SW480 (cell line): ENCODE data around the gene OMG.
"Not testable (repeated sequence)": the region's sequence is repeated elsewhere in the genome, so short reads cannot be mapped to it uniquely, and the experiment has no call there.

ENCODE experiments used
- DNase-seq: peaks from one replicate; pipeline ENCODE4 v3.0.0-alpha.2; 2016; ENCODE audit warnings: low spot score

The OMG gene

GRCh38 chr17:31262923-31263322 is 34.1 kb downstream of the OMG start:
- DNase-seq: not testable (repeated sequence)

GRCh38 chr17:31261601-31262000 is 35.4 kb downstream of the OMG start:
- no peak for DNase-seq

DNA sequence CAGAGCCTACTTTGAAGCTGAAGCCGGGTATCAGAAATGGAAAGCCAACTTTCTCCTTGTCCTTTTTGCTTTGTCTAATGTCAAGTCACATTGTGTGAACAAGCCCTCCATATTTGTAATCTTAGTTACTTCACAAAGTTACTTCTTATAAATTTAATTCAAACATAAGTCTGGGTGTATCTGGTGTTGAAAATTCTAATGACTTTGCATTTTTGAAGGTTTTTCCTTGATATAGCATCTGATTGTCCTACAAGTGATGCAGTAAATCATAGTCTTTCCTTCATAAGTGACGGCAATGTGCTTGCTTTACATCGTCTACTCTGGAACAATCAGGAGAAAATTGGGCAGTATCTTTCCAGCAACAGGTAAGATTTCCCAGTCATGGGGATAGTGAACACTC is 36.9 kb downstream of the OMG start:
- no peak for DNase-seq

DNA sequence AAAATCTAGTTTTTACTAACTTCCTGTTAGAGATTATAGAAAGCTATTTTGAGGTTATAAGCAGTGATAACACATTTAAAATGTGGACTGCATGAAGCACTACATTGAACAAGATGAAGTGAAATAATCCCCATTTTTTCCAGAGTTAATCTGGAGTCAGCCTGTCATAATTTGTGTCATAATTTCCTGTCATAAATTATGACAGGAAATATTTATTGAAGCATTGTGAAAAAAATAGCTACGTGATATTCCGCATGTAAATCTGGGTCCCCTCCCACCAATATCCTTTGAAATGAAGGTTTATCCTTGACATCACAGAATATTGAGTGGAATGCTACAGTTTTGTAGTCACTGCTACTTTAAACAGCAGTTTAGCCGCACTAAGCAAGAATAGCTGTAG is 40.1 kb downstream of the OMG start:
- no peak for DNase-seq

DNA sequence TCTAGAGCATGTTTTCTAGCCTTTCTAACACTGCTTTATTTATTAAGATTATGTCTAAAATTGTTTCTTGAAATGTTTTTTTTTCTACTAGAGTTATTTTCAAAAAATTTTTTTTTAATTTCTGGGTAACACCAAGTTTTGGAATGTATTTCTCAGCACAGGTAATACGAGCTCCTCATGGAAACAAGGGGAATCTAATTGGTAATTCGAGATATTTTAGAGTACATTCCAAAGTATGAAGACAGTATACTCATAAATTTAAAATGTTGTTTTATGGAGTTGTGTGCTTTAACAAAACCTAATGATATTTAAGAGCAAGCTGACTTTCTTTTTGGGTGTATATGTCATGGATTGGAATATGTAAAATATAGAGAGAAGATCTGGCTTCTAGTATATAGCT is 42.4 kb downstream of the OMG start:
- DNase-seq: no peak

DNA sequence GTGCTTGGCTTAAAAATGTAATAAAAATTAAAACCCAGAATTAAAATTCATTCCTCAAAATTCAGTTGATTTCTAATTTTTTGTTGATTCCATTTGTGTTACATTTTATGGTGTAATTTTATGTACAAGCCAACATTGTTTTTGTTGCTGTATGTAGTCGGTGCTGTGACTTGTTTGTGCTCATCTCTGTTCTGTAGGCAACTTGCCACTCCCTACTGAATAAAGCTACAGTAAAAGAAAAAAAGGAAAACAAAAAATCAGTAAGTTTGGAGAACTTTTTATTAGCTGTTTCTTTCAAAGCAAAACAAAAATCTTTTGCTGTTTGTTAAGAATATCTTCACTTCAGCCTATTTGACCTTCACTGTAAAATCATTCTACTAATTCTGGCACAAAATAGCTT is 44.3 kb downstream of the OMG start:
- DNase-seq: no peak

- no peak for DNase-seq
Measured at GRCh38 chr17:31251970-31252328, 45.1 kb downstream of the OMG start.

DNA sequence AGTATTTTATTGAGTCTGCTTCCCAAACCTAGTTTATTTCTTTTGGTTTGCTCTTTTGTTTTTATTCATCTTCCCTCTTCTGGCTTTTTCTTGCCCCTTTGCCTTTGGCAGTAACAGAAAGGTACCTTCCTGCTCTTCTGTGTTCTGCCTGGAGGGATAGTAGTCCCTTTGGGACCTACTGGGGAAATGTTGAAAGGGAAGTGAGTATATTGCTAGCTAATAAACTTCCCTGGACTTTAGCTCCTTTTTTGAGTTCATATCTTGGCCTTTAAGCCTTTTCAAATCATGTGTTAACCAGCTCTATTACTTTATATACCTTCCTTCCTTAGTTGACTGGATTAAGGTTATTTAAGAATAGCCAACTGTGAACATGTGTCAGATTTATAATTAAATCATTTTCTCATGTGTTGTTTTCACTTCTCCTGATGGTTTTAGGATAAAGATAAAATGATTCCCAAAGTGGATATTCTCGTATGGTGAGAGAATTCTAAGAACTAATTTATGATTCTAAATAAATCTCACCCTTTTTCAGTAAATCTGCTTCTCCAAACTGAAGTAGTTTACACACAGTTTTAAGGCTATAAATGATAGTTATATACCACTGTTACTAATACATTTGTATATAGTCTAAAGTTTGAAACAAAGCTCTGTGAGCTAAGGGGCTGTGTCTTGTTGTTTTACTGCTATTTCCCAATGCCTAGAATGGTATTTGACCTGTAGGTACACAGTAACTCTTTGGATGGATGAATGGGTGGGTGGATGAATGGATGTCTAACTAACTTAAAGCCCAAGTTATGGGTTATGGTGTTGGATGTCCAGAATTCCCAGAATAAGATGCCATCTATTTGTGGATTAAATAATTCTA is 45.7 kb downstream of the OMG start:
- no peak for DNase-seq

- no peak for DNase-seq
Measured at GRCh38 chr17:31250229-31250628, 46.8 kb downstream of the OMG start.

- no peak for DNase-seq
Measured at GRCh38 chr17:31249835-31250141, 47.3 kb downstream of the OMG start.

DNA sequence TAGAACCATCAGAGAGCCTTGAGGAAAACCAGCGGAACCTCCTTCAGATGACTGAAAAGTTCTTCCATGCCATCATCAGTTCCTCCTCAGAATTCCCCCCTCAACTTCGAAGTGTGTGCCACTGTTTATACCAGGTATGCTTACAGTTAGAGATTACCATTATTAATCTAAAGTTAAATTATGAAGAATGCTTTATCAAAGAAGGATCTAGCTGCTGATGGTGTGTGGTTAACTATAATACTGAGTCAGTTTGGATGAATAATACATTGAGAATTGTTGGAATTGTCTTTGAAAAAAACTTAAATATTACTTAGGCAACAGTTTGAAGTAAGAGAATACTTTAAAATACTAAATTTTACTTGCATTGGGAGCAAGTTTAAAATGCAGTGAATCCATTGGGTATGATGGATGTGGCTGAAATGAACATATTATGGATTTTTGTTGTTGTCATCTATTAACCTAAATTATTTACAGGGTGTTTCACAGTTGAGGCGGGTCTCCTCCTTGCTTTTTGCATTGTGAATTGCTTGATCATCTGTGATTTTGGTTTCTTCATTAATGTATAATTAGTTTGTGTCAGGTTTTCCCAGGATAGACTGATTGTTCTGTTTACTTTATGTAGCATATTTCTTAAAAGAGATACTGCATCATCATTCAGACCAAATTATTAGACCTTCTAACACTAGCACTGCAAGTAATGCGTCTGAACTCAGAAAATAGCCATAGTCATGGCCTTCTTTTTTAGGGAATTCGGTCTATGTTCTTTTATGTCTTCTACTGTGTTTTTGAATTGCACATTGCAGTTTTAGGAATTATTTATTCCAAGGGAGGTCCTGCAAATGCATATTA is 47.8 kb downstream of the OMG start:
- DNase-seq: no peak
